Right forelimb (tissue), 1 donor: Measurements from ENCODE around the gene TMTC1.
"Not testable (repeated sequence)": the region's sequence is repeated elsewhere in the genome, so short reads cannot be mapped to it uniquely, and the experiment has no call there.

Experiments
- DNase-seq: peaks from one replicate; pipeline ENCODE4 v3.0.0-alpha.2; 2018

The TMTC1 gene

GRCh38 chr12:29783773-29784666 lies at the start of gene TMTC1:
Gene TMTC1 (minus strand): TSS chr12:29783942. CDS start chr12:29783751, 191 bp downstream.
- DNase-seq, result peak; percentile 86

GRCh38 chr12:29831173-29831572 lies 47.4 kb upstream of the TMTC1 start:
- DNase-seq, result no peak

- DNase-seq, result no peak
Observed at GRCh38 chr12:29830391-29830790, 46.6 kb upstream of the TMTC1 start.

GRCh38 chr12:29818916-29819623 lies 35.3 kb upstream of the TMTC1 start:
- DNase-seq, result peak; percentile 58

DNA sequence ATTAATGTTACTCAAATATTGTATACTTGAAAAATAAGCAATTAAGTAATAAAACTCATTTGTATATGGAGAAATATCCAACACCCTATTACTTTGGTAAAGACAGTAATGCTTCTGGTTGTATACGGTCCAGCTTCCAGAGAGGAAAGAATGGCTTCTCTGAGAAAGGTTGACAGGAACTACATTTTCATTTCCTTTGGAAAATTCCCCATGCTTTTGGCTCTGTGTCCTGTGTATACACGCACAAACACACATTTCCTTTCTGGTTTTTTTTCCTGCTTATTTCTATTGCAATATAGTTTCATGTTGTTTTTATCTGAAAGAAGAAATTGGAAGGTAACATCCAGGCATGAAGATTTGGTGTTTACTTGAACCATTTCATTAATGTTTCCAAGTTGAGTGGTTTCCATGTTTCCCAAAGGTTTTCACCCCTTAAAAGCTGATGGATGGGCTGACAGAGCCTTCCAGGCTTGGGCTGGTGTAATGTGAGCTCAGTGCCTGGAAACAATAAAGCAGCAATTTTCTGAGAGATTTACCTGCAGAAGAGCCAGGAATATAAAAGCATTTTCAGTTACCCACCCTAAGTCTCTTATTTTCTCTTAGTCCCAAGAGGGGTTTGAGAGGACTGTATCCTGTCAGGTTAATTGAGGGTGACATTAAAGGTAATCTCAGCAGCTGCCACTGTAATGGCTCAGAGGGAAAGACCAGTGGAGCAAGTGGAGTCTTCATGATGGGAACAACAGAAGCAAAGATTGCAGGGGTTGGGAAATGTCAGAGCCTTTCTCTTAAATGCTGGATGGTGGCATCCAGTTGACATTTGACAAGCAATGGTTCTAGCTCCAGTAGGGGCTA lies 33.4 kb upstream of the TMTC1 start:
- no peak for DNase-seq

DNA sequence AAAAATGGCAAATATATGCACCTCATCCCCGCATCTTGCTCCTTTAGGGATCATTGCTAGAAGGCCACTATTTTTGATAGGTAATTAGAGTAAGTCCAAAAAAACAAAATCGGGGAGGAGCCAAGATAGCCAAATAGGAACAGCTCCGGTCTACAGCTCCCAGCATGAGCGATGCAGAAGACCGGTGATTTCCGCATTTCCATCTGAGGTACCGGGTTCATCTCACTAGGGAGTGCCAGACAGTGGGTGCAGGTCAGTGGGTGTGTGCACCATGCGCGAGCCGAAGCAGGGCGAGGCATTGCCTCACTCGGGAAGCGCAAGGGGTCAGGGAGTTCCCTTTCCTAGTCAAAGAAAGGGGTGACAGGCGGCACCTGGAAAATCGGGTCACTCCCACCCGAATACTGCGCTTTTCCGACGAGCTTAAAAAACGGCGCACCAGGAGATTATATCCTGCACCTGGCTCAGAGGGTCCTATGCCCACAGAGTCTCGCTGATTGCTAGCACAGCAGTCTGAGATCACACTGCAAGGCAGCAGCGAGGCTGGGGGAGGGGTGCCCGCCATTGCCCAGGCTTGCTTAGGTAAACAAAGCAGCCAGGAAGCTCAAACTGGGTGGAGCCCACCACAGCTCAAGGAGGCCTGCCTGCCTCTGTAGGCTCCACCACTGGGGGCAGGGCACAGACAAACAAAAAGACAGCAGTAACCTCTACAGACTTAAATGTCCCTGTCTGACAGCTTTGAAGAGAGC lies 26.0 kb upstream of the TMTC1 start:
- DNase-seq, result not testable (repeated sequence)

DNA sequence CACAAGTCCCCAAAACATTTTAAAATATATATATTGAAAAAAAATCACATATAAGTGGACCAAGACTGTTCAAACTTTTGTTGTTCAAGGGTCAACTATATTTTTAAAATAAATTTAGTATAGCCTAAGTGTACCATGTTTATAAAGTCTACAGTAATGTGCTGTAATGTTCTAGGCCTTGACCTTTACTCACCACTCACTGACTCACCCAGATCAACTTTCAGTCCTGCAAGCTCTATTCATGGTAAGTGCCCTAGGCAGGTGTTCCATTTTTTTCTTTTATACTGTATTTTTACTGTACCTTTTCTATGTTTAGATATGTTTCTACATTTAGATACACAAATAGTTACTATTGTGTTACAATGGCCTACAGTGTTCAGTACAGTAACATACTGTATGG lies 23.4 kb upstream of the TMTC1 start:
- DNase-seq, result no peak

DNA sequence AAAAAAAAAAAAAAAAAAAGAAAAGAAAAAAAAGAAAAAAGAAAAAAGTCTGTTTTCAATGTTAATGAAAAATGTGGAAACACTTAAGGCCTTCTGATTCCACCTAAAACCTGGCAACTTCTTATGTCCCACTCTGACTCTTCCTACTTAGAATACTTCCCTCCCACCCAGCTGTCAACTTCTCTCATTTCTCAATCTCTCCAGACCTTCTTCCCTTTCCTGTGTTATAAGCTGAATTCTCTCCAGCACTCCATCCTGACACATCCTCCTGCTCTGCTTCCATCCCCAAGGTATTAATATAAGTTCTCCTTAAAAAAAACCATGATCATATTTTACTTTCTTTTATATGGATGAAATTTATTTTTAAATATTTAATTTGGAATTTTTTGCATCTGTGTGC lies 20.3 kb upstream of the TMTC1 start:
- DNase-seq, result no peak

- DNase-seq, result no peak
Observed at GRCh38 chr12:29799591-29799990, 15.8 kb upstream of the TMTC1 start.

- DNase-seq, result no peak
Observed at GRCh38 chr12:29797565-29798355, 14.0 kb upstream of the TMTC1 start.

GRCh38 chr12:29796823-29797263 lies 13.1 kb upstream of the TMTC1 start:
- DNase-seq, result no peak

DNA sequence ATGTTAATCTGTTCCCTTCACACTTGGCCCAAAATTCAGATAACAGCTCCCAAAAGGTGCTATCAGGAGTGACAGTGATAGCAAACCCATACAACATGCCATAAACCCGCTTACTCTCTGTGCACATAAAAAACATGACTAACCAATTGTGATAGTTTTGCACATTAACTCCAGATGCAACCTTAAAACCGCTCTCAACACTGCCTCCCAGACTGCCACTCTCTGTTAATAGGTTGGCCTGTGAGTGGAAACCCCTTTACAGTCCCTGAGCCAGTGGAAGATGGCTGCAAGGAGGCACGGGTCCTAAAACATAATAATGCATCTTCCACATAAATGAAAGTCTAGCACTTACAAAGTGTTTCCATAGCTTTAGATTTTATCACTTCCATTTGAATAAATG lies 12.0 kb upstream of the TMTC1 start:
- no peak for DNase-seq

DNA sequence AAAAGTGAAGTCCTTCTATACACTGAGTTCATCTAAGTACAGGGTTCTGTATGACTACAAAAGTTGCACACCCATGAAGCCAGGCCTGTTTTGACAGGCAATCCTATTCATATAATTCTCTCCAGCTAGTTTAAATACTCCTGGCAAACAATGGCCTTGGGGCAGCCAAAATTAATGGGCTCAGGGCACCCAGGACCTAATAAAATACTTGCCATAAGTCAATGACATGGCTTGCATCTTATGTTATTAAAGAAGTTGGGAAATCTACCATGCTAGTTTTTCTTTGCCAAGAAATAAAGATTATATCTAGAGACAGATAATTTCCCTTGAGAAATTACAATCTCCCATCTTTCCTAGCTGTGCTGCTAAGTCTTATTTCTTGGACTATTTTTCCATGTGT lies 11.1 kb upstream of the TMTC1 start:
- no peak for DNase-seq

DNA sequence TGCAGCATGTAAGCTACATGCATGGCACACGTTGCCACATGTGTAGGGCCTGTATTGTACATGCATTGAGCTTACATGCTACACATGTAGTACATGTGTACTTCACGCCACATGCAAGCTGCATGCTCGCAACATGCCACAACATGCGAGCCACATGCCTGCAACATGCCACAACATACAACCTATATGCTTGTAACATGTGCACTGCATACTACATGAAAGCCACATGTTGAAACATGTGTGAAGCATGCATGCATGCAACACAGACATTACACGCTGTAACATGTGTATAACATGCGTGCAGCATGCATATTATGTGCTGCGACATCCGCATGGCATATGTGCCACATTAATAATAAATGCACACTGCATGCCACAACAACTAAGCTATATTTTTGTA lies 9.1 kb upstream of the TMTC1 start:
- DNase-seq, result no peak

- DNase-seq, result no peak
Observed at GRCh38 chr12:29792132-29792531, 8.4 kb upstream of the TMTC1 start.

DNA sequence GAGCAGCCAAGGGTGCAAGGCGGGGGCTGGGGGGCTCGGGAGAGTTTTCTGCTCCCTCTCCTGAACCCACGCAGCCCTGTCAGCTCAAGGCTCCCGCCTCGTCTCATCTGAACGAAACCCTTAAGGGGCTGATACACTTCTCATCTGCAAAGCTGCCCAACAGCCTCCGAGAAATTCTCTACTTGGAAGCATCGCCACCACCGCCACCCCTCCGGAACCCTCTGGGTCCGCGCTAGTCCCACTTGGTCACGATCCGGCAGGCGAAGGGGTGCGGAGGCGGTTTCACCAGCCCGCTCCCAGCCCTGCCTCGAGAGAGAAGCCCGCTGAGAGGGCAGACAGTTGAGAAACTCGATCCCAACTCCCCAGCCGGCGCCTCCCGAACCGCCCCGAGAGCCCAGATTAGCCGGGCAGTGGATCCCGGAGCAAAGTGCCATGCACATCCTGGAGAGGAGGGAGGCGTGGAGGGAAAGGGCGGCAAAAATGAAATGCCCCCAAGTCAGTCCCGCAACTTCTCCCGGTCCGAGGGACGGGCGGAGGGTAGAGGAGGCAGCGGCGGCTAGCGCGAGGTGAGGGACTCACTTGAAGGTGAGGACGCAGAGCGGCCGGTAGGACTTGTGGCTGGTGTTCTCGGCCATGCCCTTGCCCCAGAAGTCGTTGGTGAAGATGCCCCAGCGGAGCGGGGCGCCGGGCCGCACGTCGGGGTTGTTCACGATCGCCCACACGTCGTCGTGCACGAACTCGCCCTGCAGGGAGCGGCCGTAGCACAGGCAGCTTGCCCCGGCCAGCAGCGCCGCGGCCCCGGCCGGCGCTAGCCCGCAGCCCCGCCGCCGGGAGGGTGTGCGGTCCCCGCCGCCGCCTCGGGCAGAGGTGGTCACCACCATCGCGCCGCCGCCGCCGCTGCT lies 620 bp downstream of the TMTC1 start:
- DNase-seq, result peak; percentile 73

- DNase-seq, result no peak
Observed at GRCh38 chr12:29782285-29782870, 1.4 kb downstream of the TMTC1 start.

DNA sequence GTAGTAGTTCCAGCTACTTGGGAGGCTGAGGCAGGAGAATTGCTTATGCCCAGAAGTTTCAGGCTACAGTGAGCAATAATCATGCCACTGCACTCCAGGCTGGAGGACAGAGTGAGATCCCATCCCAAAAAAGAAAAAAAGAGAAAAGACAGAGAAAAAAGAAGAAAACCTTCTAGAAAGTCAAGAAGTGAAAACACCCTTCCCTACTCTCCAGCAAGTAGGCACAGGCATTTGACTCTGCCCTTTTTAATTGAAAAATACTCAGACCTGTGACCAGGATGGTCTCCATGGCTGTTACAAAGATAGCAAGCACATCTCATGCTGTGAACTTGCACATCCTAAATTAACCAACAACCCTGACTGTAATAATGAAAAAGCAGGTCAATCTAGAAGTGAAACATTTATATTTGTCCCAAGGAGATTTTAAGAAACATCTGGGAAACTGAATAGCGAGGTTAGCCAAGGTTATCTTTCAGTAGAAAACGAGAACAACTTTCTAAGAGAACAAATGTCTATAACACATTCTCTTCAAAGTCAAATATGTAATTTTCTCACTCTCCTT lies 2.0 kb downstream of the TMTC1 start:
- DNase-seq, result no peak

GRCh38 chr12:29781188-29781587 lies 2.6 kb downstream of the TMTC1 start:
- DNase-seq, result no peak

- no peak for DNase-seq
Observed at GRCh38 chr12:29780084-29780483, 3.7 kb downstream of the TMTC1 start.
